BLaER1 treated with 17β-estradiol and CSF1 and Interleukin-3, amounts not matched to agents 10 nM and 100 nM (cell line): ENCODE results near the gene PSAP.

Source experiments
- H3K27ac ChIP-seq, 11 experiments: shearing (Covaris generic); formaldehyde crosslinking; 2 replicates each; pipeline ENCODE4 v1.8.1; 2022
- H3K27me3 ChIP-seq, 11 experiments: shearing (Covaris generic); formaldehyde crosslinking; 2 replicates each; pipeline ENCODE4 v1.8.1; 2022
- H3K36me3 ChIP-seq, 11 experiments: shearing (Covaris generic); formaldehyde crosslinking; 2 replicates each; pipeline ENCODE4 v1.8.1; 2022
- H3K4me1 ChIP-seq, 10 experiments: shearing (Covaris generic); formaldehyde crosslinking; 2 replicates each; pipeline ENCODE4 v1.8.1; 2022
- H3K4me2 ChIP-seq, 11 experiments: shearing (Covaris generic); formaldehyde crosslinking; 2 replicates each; pipeline ENCODE4 v1.8.1; 2022
- H3K4me3 ChIP-seq, 10 experiments: shearing (Covaris generic); formaldehyde crosslinking; 2 replicates each; pipeline ENCODE4 v1.8.1; 2022
- H3K9ac ChIP-seq, 11 experiments: shearing (Covaris generic); formaldehyde crosslinking; 2 replicates each; pipeline ENCODE4 v1.8.1; 2022
- H3K9me3 ChIP-seq, 11 experiments: shearing (Covaris generic); formaldehyde crosslinking; replicated peaks in 1 of 11; 2 replicates each; pipeline ENCODE4 v1.8.1; 2022
- H4K20me1 ChIP-seq, 11 experiments: shearing (Covaris generic); formaldehyde crosslinking; 2 replicates each; pipeline ENCODE4 v1.8.1; 2022
- Cebpa-rat ChIP-seq, 11 experiments: shearing (Covaris generic); IDR thresholded peaks; 2 replicates each; pipeline ENCODE4 v1.8.1; 2022

The PSAP gene

GRCh38 chr10:71805776-71806703, 45.0 kb downstream of the PSAP start:
- Histone ChIP-seq H3K9me3 (no peaks in the 10 kb centered on the region), H4K20me1 (peaks cover 0 to 55% (median 0%) of the 10 kb centered on the region in 11 experiments; a peak in 5 of 22 replicates), H3K4me3 (no peak overlapping the region), H3K36me3 (no peaks in the 10 kb centered on the region; a peak in 1 of 22 replicates), H3K4me2 (peak overlapping the region in 5 of 11 experiments; percentile 66 to 78 (median 74); a peak in 9 of 22 replicates), H3K9ac (no peak overlapping the region), H3K27me3 (no peaks in the 10 kb centered on the region), H3K27ac (0 out of 22 replicates have a peak overlapping the region, but pooled peaks of 1 of the 11 experiments have one; percentile 13), H3K4me1 (peaks cover 5 to 94% (median 61%) of the 10 kb centered on the region in 10 experiments; a peak in 17 of 20 replicates)
- no peak for TF ChIP-seq Cebpa-rat (IDR thresholded peaks at IDR 0.05)

- no peak overlapping the region for H3K4me3 ChIP-seq
- peaks cover 0 to 45% (median 0%) of the 10 kb centered on the region in 11 experiments; a peak in 3 of 22 replicates for H4K20me1 ChIP-seq
- H3K4me1 ChIP-seq: peaks cover 5 to 97% (median 47%) of the 10 kb centered on the region in 10 experiments; a peak in 17 of 20 replicates
- TF ChIP-seq Cebpa-rat (IDR thresholded peaks at IDR 0.05): no peak
- peak overlapping the region in 5 of 11 experiments; percentile 11 to 60 (median 41); a peak in 9 of 22 replicates for H3K27ac ChIP-seq
- H3K4me2 ChIP-seq: peak overlapping the region in 9 of 11 experiments; percentile 20 to 78 (median 66); a peak in 18 of 22 replicates
- H3K9ac ChIP-seq: peak overlapping the region in 3 of 11 experiments; percentile 40 to 44 (median 41); a peak in 8 of 22 replicates
- H3K36me3 ChIP-seq: no peaks in the 10 kb centered on the region
- no peaks in the 10 kb centered on the region for H3K9me3 ChIP-seq
- no peaks in the 10 kb centered on the region for H3K27me3 ChIP-seq
Measured at GRCh38 chr10:71804077-71804476, 47.0 kb downstream of the PSAP start.

- H3K4me1 ChIP-seq: peaks cover 5 to 92% (median 47%) of the 10 kb centered on the region in 10 experiments; a peak in 17 of 20 replicates
- no peaks in the 10 kb centered on the region for H3K36me3 ChIP-seq
- no peak for TF ChIP-seq Cebpa-rat (IDR thresholded peaks at IDR 0.05)
- no peaks in the 10 kb centered on the region for H3K27me3 ChIP-seq
- H3K9me3 ChIP-seq: no peaks in the 10 kb centered on the region
- peak overlapping the region in 3 of 11 experiments; percentile 4 to 54 (median 20); a peak in 4 of 22 replicates for H3K27ac ChIP-seq
- peak overlapping the region in 7 of 11 experiments; percentile 56 to 78 (median 68); a peak in 13 of 22 replicates for H3K4me2 ChIP-seq
- H4K20me1 ChIP-seq: peaks cover 0 to 33% (median 0%) of the 10 kb centered on the region in 11 experiments; a peak in 2 of 22 replicates
- peak overlapping the region in 1 of 11 experiments; percentile 15; a peak in 1 of 22 replicates for H3K9ac ChIP-seq
- H3K4me3 ChIP-seq: no peak overlapping the region
Measured at GRCh38 chr10:71802715-71803488, 48.1 kb downstream of the PSAP start.

GRCh38 chr10:71802235-71802634, 48.8 kb downstream of the PSAP start:
- H3K27ac ChIP-seq: no peak overlapping the region
- no peak overlapping the region for H3K4me3 ChIP-seq
- peak overlapping the region in 6 of 11 experiments; percentile 56 to 78 (median 71); a peak in 9 of 22 replicates for H3K4me2 ChIP-seq
- H3K4me1 ChIP-seq: peaks cover 5 to 85% (median 47%) of the 10 kb centered on the region in 10 experiments; a peak in 17 of 20 replicates
- no peaks in the 10 kb centered on the region for H3K27me3 ChIP-seq
- H3K9ac ChIP-seq: peak overlapping the region in 1 of 11 experiments; percentile 15; a peak in 1 of 22 replicates
- peaks cover 0 to 26% (median 0%) of the 10 kb centered on the region in 11 experiments; a peak in 1 of 22 replicates for H4K20me1 ChIP-seq
- no peaks in the 10 kb centered on the region for H3K9me3 ChIP-seq
- peak in 1 of 11 experiments; percentile 14; a peak in 1 of 22 replicates for TF ChIP-seq Cebpa-rat (IDR thresholded peaks at IDR 0.05)
- H3K36me3 ChIP-seq: no peaks in the 10 kb centered on the region

GRCh38 chr10:71801361-71801760, 49.7 kb downstream of the PSAP start:
- peak overlapping the region in 7 of 11 experiments; percentile 10 to 78 (median 66); a peak in 11 of 22 replicates for H3K4me2 ChIP-seq
- H4K20me1 ChIP-seq: peaks cover 0 to 23% (median 0%) of the 10 kb centered on the region in 11 experiments; a peak in 2 of 22 replicates
- no peaks in the 10 kb centered on the region for H3K27me3 ChIP-seq
- H3K9me3 ChIP-seq: no peaks in the 10 kb centered on the region
- H3K9ac ChIP-seq: no peak overlapping the region
- H3K4me1 ChIP-seq: peaks cover 5 to 76% (median 43%) of the 10 kb centered on the region in 10 experiments; a peak in 17 of 20 replicates
- H3K36me3 ChIP-seq: no peaks in the 10 kb centered on the region
- no peak overlapping the region for H3K27ac ChIP-seq
- H3K4me3 ChIP-seq: no peak overlapping the region
- no peak for TF ChIP-seq Cebpa-rat (IDR thresholded peaks at IDR 0.05)

GRCh38 chr10:71799608-71800453, 51.2 kb downstream of the PSAP start:
- Histone ChIP-seq H3K9ac (no peak overlapping the region), H3K9me3 (no peaks in the 10 kb centered on the region), H3K27ac (no peak overlapping the region), H3K4me3 (no peak overlapping the region), H3K4me2 (peak overlapping the region in 4 of 11 experiments; percentile 18 to 74 (median 67); a peak in 6 of 22 replicates), H3K36me3 (no peaks in the 10 kb centered on the region), H3K27me3 (no peaks in the 10 kb centered on the region), H4K20me1 (peaks cover 0 to 17% (median 0%) of the 10 kb centered on the region in 11 experiments; a peak in 3 of 22 replicates), H3K4me1 (peaks cover 5 to 61% (median 35%) of the 10 kb centered on the region in 10 experiments; a peak in 17 of 20 replicates)
- TF ChIP-seq Cebpa-rat (IDR thresholded peaks at IDR 0.05): no peak

- H3K9ac ChIP-seq: no peak overlapping the region
- no peak overlapping the region for H3K27ac ChIP-seq
- peaks cover 3 to 54% (median 28%) of the 10 kb centered on the region in 10 experiments; a peak in 16 of 20 replicates for H3K4me1 ChIP-seq
- no peak overlapping the region for H3K4me3 ChIP-seq
- H4K20me1 ChIP-seq: peaks cover 0 to 12% (median 0%) of the 10 kb centered on the region in 11 experiments; a peak in 3 of 22 replicates
- no peaks in the 10 kb centered on the region for H3K27me3 ChIP-seq
- H3K9me3 ChIP-seq: no peaks in the 10 kb centered on the region
- peak overlapping the region in 3 of 11 experiments; percentile 56 to 74 (median 66); a peak in 6 of 22 replicates for H3K4me2 ChIP-seq
- no peaks in the 10 kb centered on the region for H3K36me3 ChIP-seq
- no peak for TF ChIP-seq Cebpa-rat (IDR thresholded peaks at IDR 0.05)
Measured at GRCh38 chr10:71799112-71799511, 51.9 kb downstream of the PSAP start.
